Astrocyte (in vitro differentiated cells and primary cell): ENCODE measurements around the gene RFLNA. TPM values are rescaled to one million over a fixed set of nuclear protein-coding genes. Genes with fewer than 3 reads are reported as not detected.

Experiments used
- DNase-seq: peaks from one replicate; pipeline ENCODE4 v3.0.0-alpha.2; 2010; ENCODE audit warnings: low read depth
- FAIRE-seq: peaks from 2 replicates; lab custom pipeline; 2011; peaks lifted over from hg19 to GRCh38; lab: Jason Lieb, UNC
- H2AFZ ChIP-seq: 2 replicates; pipeline ENCODE4 v1.6.0; 2012; ENCODE audit warnings: low read depth, low read length, inconsistent platforms
- H3K27ac ChIP-seq: 2 replicates; pipeline ENCODE4 v1.5.1; 2011; ENCODE audit warnings: low read depth, low read length, inconsistent platforms
- H3K27me3 ChIP-seq: 2 replicates; pipeline ENCODE4 v1.6.0; 2011; ENCODE audit warnings: low read length, inconsistent platforms; ENCODE audit not compliant: insufficient read depth
- H3K36me3 ChIP-seq: 2 replicates; pipeline ENCODE4 v1.5.1; 2011; ENCODE audit warnings: low read length, inconsistent platforms; ENCODE audit not compliant: insufficient read depth
- H3K4me1 ChIP-seq: 2 replicates; pipeline ENCODE4 v1.5.1; 2011; ENCODE audit warnings: low read length, inconsistent platforms; ENCODE audit not compliant: insufficient read depth
- H3K4me2 ChIP-seq: 2 replicates; pipeline ENCODE4 v1.6.0; 2012; ENCODE audit warnings: low read length, inconsistent platforms
- H3K4me3 ChIP-seq: 2 replicates; pipeline ENCODE4 v1.5.1; 2011; ENCODE audit warnings: low read depth, mild to moderate bottlenecking, low read length, inconsistent platforms; ENCODE audit not compliant: insufficient read depth
- H3K79me2 ChIP-seq: 2 replicates; pipeline ENCODE4 v1.6.0; 2012; ENCODE audit warnings: mild to moderate bottlenecking, low read length, inconsistent platforms; ENCODE audit not compliant: insufficient read depth
- H3K9ac ChIP-seq: 2 replicates; pipeline ENCODE4 v1.6.0; 2012; ENCODE audit warnings: mild to moderate bottlenecking, low read length, inconsistent platforms
- H3K9me3 ChIP-seq: 2 replicates; pipeline ENCODE4 v1.5.1; 2012; ENCODE audit warnings: low read depth, mild to moderate bottlenecking, low read length, inconsistent platforms; ENCODE audit not compliant: insufficient read depth
- H4K20me1 ChIP-seq: 2 replicates; pipeline ENCODE4 v1.6.0; 2012; ENCODE audit warnings: low read length, inconsistent platforms; ENCODE audit not compliant: insufficient read depth
- H3K27ac Mint-ChIP-seq: one replicate; pipeline ENCODE4 v1.8.0; 2021; ENCODE audit warnings: mild to moderate bottlenecking, mixed read lengths; ENCODE audit not compliant: unreplicated experiment
- H3K27me3 Mint-ChIP-seq: one replicate; pipeline ENCODE4 v1.8.0; 2021; ENCODE audit warnings: low read depth, mixed read lengths; ENCODE audit not compliant: unreplicated experiment
- H3K36me3 Mint-ChIP-seq: one replicate; pipeline ENCODE4 v1.8.0; 2021; ENCODE audit warnings: low read depth, mixed read lengths; ENCODE audit not compliant: unreplicated experiment
- H3K4me1 Mint-ChIP-seq: one replicate; pipeline ENCODE4 v1.8.0; 2021; ENCODE audit warnings: low read depth, mixed read lengths; ENCODE audit not compliant: unreplicated experiment
- H3K4me3 Mint-ChIP-seq: one replicate; pipeline ENCODE4 v1.8.0; 2021; ENCODE audit warnings: mild to moderate bottlenecking, moderate library complexity, mixed read lengths; ENCODE audit not compliant: unreplicated experiment
- H3K9me3 Mint-ChIP-seq: one replicate; pipeline ENCODE4 v1.8.0; 2021; ENCODE audit warnings: mild to moderate bottlenecking, mixed read lengths; ENCODE audit not compliant: unreplicated experiment
- CTCF ChIP-seq: IDR thresholded peaks from 2 replicates; pipeline ENCODE4 v1.5.1; 2011; ENCODE audit warnings: low read depth, mild to moderate bottlenecking, inconsistent platforms, low read length, moderate library complexity; ENCODE audit not compliant: insufficient read depth
- EZH2 ChIP-seq: IDR thresholded peaks from 2 replicates; pipeline ENCODE4 v1.6.1; 2012; ENCODE audit warnings: mild to moderate bottlenecking, low read length, inconsistent platforms; ENCODE audit not compliant: insufficient read depth
- total RNA-seq: library from RNA; stranded (reverse); gene quantifications from 2 replicates; pipeline ENCODE4 v1.2.1, GENCODE V29; 2021

RFLNA gene
- total RNA-seq, 1 donor from 2014 or later = 1.8 TPM

- H3K27me3 Mint-ChIP-seq = no peaks in the 10 kb centered on the region
- TF ChIP-seq EZH2 (no peak), CTCF (no peak)
- Histone ChIP-seq H4K20me1 (peaks cover 100% of the 10 kb centered on the region), H3K4me3 (no peak overlapping the region), H3K27ac (no peak overlapping the region), H3K36me3 (peaks cover 57% of the 10 kb centered on the region), H3K4me1 (peaks cover 6% of the 10 kb centered on the region), H3K27me3 (no peaks in the 10 kb centered on the region), H3K4me2 (no peak overlapping the region), H3K9ac (no peak overlapping the region), H3K79me2 (peaks cover 86% of the 10 kb centered on the region), H2AFZ (no peak overlapping the region), H3K9me3 (no peaks in the 10 kb centered on the region)
- DNase-seq = no peak
- peaks cover 2% of the 10 kb centered on the region for H3K4me1 Mint-ChIP-seq
- peaks cover 13% of the 10 kb centered on the region for H3K36me3 Mint-ChIP-seq
- H3K4me3 Mint-ChIP-seq = no peak overlapping the region
- no peaks in the 10 kb centered on the region for H3K9me3 Mint-ChIP-seq
- H3K27ac Mint-ChIP-seq = peak overlapping the region; percentile 66
- no peak for FAIRE-seq
These were observed 62.7 kb downstream of the RFLNA start for GRCh38 chr12:124357616-124358015.

- H3K9ac ChIP-seq = no peak overlapping the region
- Mint-ChIP-seq H3K27me3 (no peaks in the 10 kb centered on the region), H3K36me3 (peaks cover 13% of the 10 kb centered on the region), H3K4me1 (peaks cover 2% of the 10 kb centered on the region), H3K4me3 (no peak overlapping the region), H3K27ac (no peak overlapping the region), H3K9me3 (no peaks in the 10 kb centered on the region)
- peaks cover 6% of the 10 kb centered on the region for H3K4me1 ChIP-seq
- no peak for DNase-seq
- no peak for FAIRE-seq
- no peak overlapping the region for H3K4me2 ChIP-seq
- H2AFZ ChIP-seq = no peak overlapping the region
- no peak overlapping the region for H3K4me3 ChIP-seq
- no peak overlapping the region for H3K27ac ChIP-seq
- no peaks in the 10 kb centered on the region for H3K9me3 ChIP-seq
- peaks cover 93% of the 10 kb centered on the region for H3K79me2 ChIP-seq
- TF ChIP-seq CTCF (no peak), EZH2 (no peak)
- no peaks in the 10 kb centered on the region for H3K27me3 ChIP-seq
- peaks cover 48% of the 10 kb centered on the region for H3K36me3 ChIP-seq
- peaks cover 100% of the 10 kb centered on the region for H4K20me1 ChIP-seq
These were observed 63.7 kb downstream of the RFLNA start for GRCh38 chr12:124358572-124358971.

GRCh38 chr12:124359671-124360581 lies 65.0 kb downstream of the RFLNA start:
- H3K9me3 ChIP-seq = no peaks in the 10 kb centered on the region
- H3K4me1 ChIP-seq = peaks cover 6% of the 10 kb centered on the region
- peak overlapping the region; percentile 62 for H3K27ac Mint-ChIP-seq
- DNase-seq (no peak), FAIRE-seq (no peak)
- no peaks in the 10 kb centered on the region for H3K9me3 Mint-ChIP-seq
- peaks cover 100% of the 10 kb centered on the region for H4K20me1 ChIP-seq
- no peak overlapping the region for H3K4me2 ChIP-seq
- H3K4me1 Mint-ChIP-seq = peaks cover 4% of the 10 kb centered on the region
- H3K9ac ChIP-seq = no peak overlapping the region
- no peak overlapping the region for H2AFZ ChIP-seq
- H3K27ac ChIP-seq = no peak overlapping the region
- H3K27me3 ChIP-seq = no peaks in the 10 kb centered on the region
- peaks cover 100% of the 10 kb centered on the region for H3K79me2 ChIP-seq
- no peak overlapping the region for H3K4me3 ChIP-seq
- peaks cover 14% of the 10 kb centered on the region for H3K36me3 Mint-ChIP-seq
- no peak for TF ChIP-seq CTCF
- no peak for TF ChIP-seq EZH2
- peak overlapping the region; percentile 47 for H3K4me3 Mint-ChIP-seq
- peaks cover 43% of the 10 kb centered on the region for H3K36me3 ChIP-seq
- no peaks in the 10 kb centered on the region for H3K27me3 Mint-ChIP-seq
